OCI-LY1 (cell line): Measurements from ENCODE around the gene SIVA1.

Experiments used
- H2AFZ ChIP-seq: fragments of 200-600 bp; sonication (generic), shearing (Covaris generic); 2 replicates; pipeline ENCODE4 v1.6.0; 2014; ENCODE audit warnings: antibody characterized with exemption, mild to moderate bottlenecking, low read length
- H3F3A ChIP-seq: fragments of 200-600 bp; sonication (generic), shearing (Covaris generic); 2 replicates; pipeline ENCODE4 v1.6.0; 2014; ENCODE audit warnings: mild to moderate bottlenecking, antibody characterized with exemption, low read length, moderate library complexity; ENCODE audit not compliant: insufficient read depth
- H3K27ac ChIP-seq: fragments of 200-600 bp; sonication (generic); 2 replicates; pipeline ENCODE4 v1.5.1; 2014; ENCODE audit warnings: low read length, mixed run types, mild to moderate bottlenecking, low read depth; ENCODE audit not compliant: poor library complexity, severe bottlenecking
- H3K27me3 ChIP-seq: fragments of 200-600 bp; sonication (generic); 2 replicates; pipeline ENCODE4 v1.6.0; 2014; ENCODE audit warnings: antibody characterized with exemption, mild to moderate bottlenecking, low read length, moderate library complexity; ENCODE audit not compliant: insufficient read depth
- H3K36me3 ChIP-seq: fragments of 200-600 bp; sonication (generic); 2 replicates; pipeline ENCODE4 v1.6.1; 2014; ENCODE audit warnings: mild to moderate bottlenecking, antibody characterized with exemption, low read length, moderate library complexity, mixed read lengths; ENCODE audit not compliant: insufficient read depth
- H3K4me1 ChIP-seq: fragments of 200-600 bp; sonication (generic); 2 replicates; pipeline ENCODE4 v1.5.1; 2014; ENCODE audit warnings: mild to moderate bottlenecking, low read length, moderate library complexity; ENCODE audit not compliant: insufficient read depth, severe bottlenecking
- H3K4me2 ChIP-seq: fragments of 200-600 bp; sonication (generic), shearing (Covaris generic); 2 replicates; pipeline ENCODE4 v1.6.1; 2014; ENCODE audit warnings: low read length
- H3K4me3 ChIP-seq: fragments of 200-600 bp; sonication (generic); 2 replicates; pipeline ENCODE4 v1.5.1; 2014; ENCODE audit warnings: low read length, low read depth, mild to moderate bottlenecking, mixed read lengths; ENCODE audit not compliant: poor library complexity, severe bottlenecking
- H3K79me2 ChIP-seq: fragments of 200-600 bp; shearing (Covaris generic); 2 replicates; pipeline ENCODE4 v1.6.1; 2016; ENCODE audit warnings: mixed run types, low read length, mixed read lengths; ENCODE audit not compliant: insufficient read depth
- H3K9ac ChIP-seq: fragments of 200-600 bp; sonication (generic), shearing (Covaris generic); 2 replicates; pipeline ENCODE4 v1.6.1; 2014; ENCODE audit warnings: mild to moderate bottlenecking, low read length, mixed read lengths
- H3K9me2 ChIP-seq: fragments of 200-600 bp; sonication (generic), shearing (Covaris generic); 2 replicates; pipeline ENCODE4 v1.6.1; 2014; ENCODE audit warnings: low read depth, mild to moderate bottlenecking, low read length, mixed read lengths
- H3K9me3 ChIP-seq: fragments of 200-600 bp; shearing (Covaris generic); 2 replicates; pipeline ENCODE4 v1.6.1; 2014; ENCODE audit warnings: low read length, mixed read lengths
- H4K20me1 ChIP-seq: fragments of 200-600 bp; sonication (generic), shearing (Covaris generic); 2 replicates; pipeline ENCODE4 v1.6.0; 2016; ENCODE audit warnings: mild to moderate bottlenecking, low read length; ENCODE audit not compliant: insufficient read depth
- CTCF ChIP-seq: fragments of 200-600 bp; sonication (generic), shearing (Covaris generic); IDR thresholded peaks from 2 replicates; pipeline ENCODE4 v1.5.1; 2017; ENCODE audit warnings: mild to moderate bottlenecking, antibody characterized with exemption, low read length, moderate library complexity, mixed read lengths
- EZH2 ChIP-seq: fragments of 200-600 bp; sonication (generic), shearing (Covaris generic); IDR thresholded peaks from 2 replicates; pipeline ENCODE4 v1.8.0; 2017; ENCODE audit warnings: borderline replicate concordance, mixed run types, mild to moderate bottlenecking, antibody characterized with exemption, low read length, moderate library complexity, mixed read lengths

SIVA1 gene

GRCh38 chr14:104804481-104805325 is 51.8 kb downstream of the SIVA1 start:
- Histone ChIP-seq H2AFZ (no peak overlapping the region), H3K27ac (no peak overlapping the region), H3K9me2 (no peaks in the 10 kb centered on the region), H3K4me2 (no peak overlapping the region), H3K27me3 (peaks cover 13% of the 10 kb centered on the region), H3K9me3 (no peaks in the 10 kb centered on the region), H3K4me1 (peaks cover 39% of the 10 kb centered on the region), H3K4me3 (no peak overlapping the region), H3K9ac (no peak overlapping the region), H4K20me1 (no peaks in the 10 kb centered on the region), H3F3A (peaks cover 4% of the 10 kb centered on the region; the same call in 1 of the 2 replicates), H3K79me2 (no peaks in the 10 kb centered on the region), H3K36me3 (no peaks in the 10 kb centered on the region)
- no peak for TF ChIP-seq EZH2
- no peak for TF ChIP-seq CTCF

GRCh38 chr14:104805326-104805678 is 52.4 kb downstream of the SIVA1 start:
- H3K4me1 ChIP-seq: peaks cover 35% of the 10 kb centered on the region
- no peaks in the 10 kb centered on the region for H3F3A ChIP-seq
- peaks cover 9% of the 10 kb centered on the region for H3K27me3 ChIP-seq
- H3K36me3 ChIP-seq: no peaks in the 10 kb centered on the region
- H3K27ac ChIP-seq: no peak overlapping the region
- TF ChIP-seq EZH2: no peak
- no peak for TF ChIP-seq CTCF
- H3K4me3 ChIP-seq: no peak overlapping the region
- H4K20me1 ChIP-seq: no peaks in the 10 kb centered on the region
- H3K9ac ChIP-seq: no peak overlapping the region
- no peak overlapping the region for H3K4me2 ChIP-seq
- no peaks in the 10 kb centered on the region for H3K9me3 ChIP-seq
- no peaks in the 10 kb centered on the region for H3K79me2 ChIP-seq
- H3K9me2 ChIP-seq: no peaks in the 10 kb centered on the region
- no peak overlapping the region for H2AFZ ChIP-seq

GRCh38 chr14:104805941-104806624 is 53.1 kb downstream of the SIVA1 start:
- Histone ChIP-seq H3K27me3 (peaks cover 9% of the 10 kb centered on the region), H3K4me3 (no peak overlapping the region), H2AFZ (no peak overlapping the region), H3K9ac (no peak overlapping the region), H3K36me3 (0 out of 2 replicates have a peak, but pooled peaks cover 2% of the 10 kb centered on the region), H3K9me2 (no peaks in the 10 kb centered on the region), H3K4me1 (peaks cover 34% of the 10 kb centered on the region), H3K27ac (no peak overlapping the region), H3K4me2 (no peak overlapping the region), H3K9me3 (no peaks in the 10 kb centered on the region), H3F3A (no peaks in the 10 kb centered on the region), H4K20me1 (no peaks in the 10 kb centered on the region), H3K79me2 (no peaks in the 10 kb centered on the region)
- TF ChIP-seq EZH2 (no peak), CTCF (no peak)
